GM19239 (cell line): ENCODE data around the gene NKAIN2.

Experiments
- DNase-seq: peaks from one replicate; pipeline ENCODE4 v3.0.0; 2011; ENCODE audit warnings: low spot score; ENCODE audit not compliant: insufficient read length
- FAIRE-seq: peaks from 2 replicates; lab custom pipeline; 2011; peaks lifted over from hg19 to GRCh38; lab: Jason Lieb, UNC

Gene NKAIN2

DNA sequence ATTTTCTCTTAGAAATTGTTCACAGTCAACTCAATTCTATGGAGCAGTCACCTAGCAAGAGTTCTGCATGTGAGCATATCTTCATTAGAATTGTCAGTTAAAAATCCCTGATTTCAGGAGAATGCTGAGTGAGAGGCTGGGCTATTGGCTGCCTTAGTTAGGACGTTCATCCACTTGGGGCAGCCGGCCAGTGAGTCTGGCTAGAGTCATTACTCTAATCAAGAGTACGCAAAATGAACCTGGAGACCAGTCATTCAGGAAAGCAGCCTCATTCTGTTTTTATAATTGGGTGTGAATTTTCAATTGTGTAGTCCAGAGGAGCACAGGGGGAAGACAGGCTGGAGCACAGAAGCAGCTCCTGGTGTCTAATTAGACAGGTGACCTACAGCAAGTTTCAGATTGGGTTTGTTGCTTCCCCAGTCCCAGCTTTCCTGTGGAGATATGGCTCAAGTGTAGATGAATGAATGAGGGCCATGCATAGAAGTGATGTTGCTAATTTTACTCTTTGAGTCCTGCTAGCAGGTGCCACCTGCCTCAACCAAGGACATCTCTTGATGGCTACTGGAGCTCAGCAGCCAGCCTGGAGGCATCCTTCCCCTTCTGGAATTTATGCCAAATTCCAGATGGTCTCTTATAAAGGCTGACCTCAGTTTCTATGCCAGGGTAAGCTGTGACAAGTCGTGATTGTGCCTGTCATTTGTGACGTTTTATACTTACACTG is 265.7 kb downstream of the NKAIN2 start:
- DNase-seq: no peak

DNA sequence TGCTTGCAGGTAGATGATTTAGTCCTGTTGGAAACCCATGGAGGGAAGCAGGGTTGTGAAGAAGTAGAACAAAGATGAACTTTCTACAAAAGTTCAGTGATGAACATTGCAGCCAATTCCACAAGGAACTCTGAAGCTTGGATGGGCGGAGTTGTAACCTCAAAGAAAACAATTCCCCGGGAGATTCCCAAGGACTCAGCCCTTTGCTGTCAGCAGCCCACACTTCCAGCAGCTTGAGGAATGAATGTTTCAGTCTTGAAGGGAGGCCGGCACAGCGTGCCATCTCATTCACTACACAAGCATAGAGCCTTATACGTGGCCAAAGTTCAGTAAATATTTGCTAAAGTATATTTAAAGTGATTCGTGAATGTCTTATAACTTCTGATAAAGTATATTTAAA is 269.4 kb downstream of the NKAIN2 start:
- no peak for FAIRE-seq
- no peak for DNase-seq

More for the DNA sequence above, 265.7 kb downstream of the NKAIN2 start:
- FAIRE-seq: no peak

- DNase-seq (no peak), FAIRE-seq (no peak)
Measured at GRCh38 chr6:124073820-124074587, 270.3 kb downstream of the NKAIN2 start.

DNA sequence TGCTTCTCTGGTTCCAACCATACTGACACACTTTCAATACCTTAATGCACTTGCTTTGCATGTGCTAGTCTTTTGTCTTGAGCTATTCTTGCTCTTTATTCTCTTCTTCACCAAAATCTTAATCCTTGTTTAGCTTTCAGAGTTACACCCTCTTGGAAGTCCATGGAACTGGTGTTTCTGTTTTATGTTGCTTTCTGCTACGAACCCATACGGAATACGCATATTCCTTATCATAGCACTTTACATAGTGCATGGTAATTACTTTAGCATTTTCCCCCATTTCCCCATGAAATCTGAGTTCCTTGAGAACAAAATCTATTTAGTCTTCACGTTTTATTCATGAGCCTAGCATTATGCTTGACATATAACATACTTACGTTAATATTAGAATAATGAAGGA is 270.9 kb downstream of the NKAIN2 start:
- DNase-seq (no peak), FAIRE-seq (no peak)

DNA sequence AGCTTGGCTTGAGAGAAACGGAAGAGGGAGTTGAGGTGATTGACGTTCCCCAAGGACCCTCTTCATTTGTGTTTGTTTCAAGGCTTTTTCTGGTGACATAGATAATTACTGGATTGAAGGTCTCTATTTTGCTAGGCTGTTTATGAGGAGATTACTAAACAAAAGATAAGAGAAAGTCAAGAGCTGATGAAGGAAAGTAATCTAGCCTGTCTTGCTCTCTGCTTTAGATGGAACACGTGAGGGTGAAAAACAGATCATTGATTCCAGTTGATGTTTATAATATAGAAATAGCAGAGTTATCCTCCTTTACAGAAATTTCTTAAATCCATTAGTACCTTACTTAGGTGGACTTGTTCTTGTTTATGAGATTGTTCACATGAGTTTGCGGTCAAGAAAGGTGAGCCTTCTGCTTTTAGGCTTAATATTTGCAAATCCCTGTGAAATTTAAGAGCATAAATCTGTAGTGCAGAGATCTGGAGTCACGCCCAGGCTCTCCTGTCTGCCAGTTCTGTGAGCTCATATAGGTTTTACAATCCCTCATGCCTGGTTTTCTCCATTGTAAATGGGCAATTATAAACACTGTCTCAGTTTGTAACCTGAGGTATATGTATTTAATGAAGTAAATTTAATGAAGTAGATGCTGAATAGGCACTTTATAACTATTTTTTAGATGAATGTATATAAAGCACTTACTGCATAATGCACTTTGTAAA is 272.8 kb downstream of the NKAIN2 start:
- FAIRE-seq: no peak

GRCh38 chr6:124078169-124078568 is 274.5 kb downstream of the NKAIN2 start:
- DNase-seq: no peak
- no peak for FAIRE-seq

More for the DNA sequence above, 272.8 kb downstream of the NKAIN2 start:
- DNase-seq: no peak

- FAIRE-seq: no peak
Measured at GRCh38 chr6:124080483-124080882, 276.8 kb downstream of the NKAIN2 start.

GRCh38 chr6:124090491-124090890 is 286.8 kb downstream of the NKAIN2 start:
- DNase-seq (no peak), FAIRE-seq (no peak)

More at GRCh38 chr6:124080483-124080882, 276.8 kb downstream of the NKAIN2 start:
- DNase-seq: no peak

- FAIRE-seq (no peak), DNase-seq (no peak)
Measured at GRCh38 chr6:124099520-124099919, 295.9 kb downstream of the NKAIN2 start.

- FAIRE-seq (no peak), DNase-seq (no peak)
Measured at GRCh38 chr6:124110514-124110913, 306.8 kb downstream of the NKAIN2 start.

DNA sequence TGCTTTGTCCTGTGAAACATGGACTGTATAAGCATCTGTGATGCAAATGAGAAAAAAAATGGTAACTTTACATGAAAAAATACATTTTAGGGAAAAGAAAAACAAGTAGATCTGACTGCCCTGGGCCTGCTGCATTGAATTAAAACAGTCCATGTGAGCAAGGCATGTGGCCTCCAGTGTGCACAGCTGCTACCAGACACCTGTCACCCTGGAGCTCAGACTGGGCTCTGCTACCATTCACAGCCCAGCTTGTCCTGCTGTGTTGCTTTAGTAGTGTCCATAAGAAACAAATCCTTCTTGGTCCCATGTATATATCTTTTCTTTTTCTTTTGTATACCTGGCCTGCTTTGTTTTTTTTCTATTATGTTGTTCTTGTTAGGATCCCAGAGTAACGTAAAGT is 315.9 kb downstream of the NKAIN2 start:
- no peak for DNase-seq
- FAIRE-seq: no peak

DNA sequence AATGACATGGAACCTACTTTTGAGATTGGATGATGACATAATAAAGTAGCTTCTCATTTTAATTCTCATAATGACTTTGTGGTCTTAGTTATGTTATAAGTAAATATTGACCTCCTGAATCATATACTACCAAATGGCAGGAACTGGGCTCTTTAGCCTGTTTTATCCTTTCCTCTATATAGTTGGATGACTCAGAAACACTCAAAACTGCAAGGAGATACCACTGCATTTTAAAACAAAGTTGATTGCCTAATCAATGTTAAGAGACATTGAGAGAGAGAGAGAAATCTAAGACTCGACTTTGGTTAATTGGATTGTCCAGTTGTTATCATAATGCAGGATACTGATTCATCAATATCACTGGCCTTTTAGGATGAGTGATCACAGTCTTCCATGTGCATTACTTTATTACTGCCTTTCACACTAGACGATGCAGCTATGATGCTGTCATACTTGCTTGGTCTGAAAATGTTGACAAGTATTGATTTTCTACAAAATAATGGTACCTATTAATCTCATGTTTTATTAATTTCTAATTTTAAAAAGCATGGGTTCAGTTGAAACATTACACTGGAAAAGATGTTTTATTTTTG is 320.0 kb downstream of the NKAIN2 start:
- no peak for FAIRE-seq
- DNase-seq: no peak

GRCh38 chr6:124131259-124131658 is 327.6 kb downstream of the NKAIN2 start:
- DNase-seq (no peak), FAIRE-seq (no peak)

GRCh38 chr6:124131779-124132178 is 328.1 kb downstream of the NKAIN2 start:
- DNase-seq: no peak
- FAIRE-seq: no peak

- FAIRE-seq (no peak), DNase-seq (no peak)
Measured at GRCh38 chr6:124132256-124132655, 328.6 kb downstream of the NKAIN2 start.

- FAIRE-seq: no peak
Measured at GRCh38 chr6:124142852-124143251, 339.2 kb downstream of the NKAIN2 start.

GRCh38 chr6:124143435-124143834 is 339.8 kb downstream of the NKAIN2 start:
- FAIRE-seq (no peak), DNase-seq (no peak)

More at GRCh38 chr6:124142852-124143251, 339.2 kb downstream of the NKAIN2 start:
- DNase-seq: no peak

- DNase-seq (no peak), FAIRE-seq (no peak)
Measured at GRCh38 chr6:124147621-124148020, 344.0 kb downstream of the NKAIN2 start.

DNA sequence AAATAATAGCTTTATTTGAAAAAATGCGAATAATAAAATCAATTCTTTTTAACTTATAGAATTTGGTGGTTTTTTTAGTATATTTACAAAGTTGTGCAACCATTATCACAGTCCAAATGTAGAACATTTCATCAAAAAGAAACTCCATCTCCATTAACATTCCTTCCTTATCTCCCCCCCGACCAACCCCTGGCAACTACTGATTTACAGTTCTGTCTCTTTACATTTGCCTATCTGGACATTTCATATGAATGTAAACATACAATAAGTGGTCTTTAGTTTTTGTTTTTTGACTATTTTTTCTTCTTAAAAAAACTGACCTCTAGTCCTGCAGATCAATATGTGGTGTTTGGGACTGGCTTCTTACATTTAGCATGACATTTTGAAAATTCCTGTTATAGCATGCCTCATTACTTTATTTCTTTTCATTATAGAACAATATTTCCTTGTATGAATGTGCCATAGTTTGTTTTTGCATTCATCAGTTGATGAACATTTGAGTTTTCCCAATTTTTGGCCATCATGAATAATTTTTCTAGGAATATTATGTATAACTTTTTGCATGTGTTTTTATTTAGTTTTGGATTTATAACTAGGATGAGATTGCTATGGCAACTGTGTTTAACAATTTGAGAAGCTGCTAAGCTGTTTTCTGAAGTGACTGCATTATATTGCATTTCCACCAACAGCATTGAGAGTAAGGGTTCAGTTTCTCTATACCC is 344.7 kb downstream of the NKAIN2 start:
- no peak for FAIRE-seq
- DNase-seq: no peak

DNA sequence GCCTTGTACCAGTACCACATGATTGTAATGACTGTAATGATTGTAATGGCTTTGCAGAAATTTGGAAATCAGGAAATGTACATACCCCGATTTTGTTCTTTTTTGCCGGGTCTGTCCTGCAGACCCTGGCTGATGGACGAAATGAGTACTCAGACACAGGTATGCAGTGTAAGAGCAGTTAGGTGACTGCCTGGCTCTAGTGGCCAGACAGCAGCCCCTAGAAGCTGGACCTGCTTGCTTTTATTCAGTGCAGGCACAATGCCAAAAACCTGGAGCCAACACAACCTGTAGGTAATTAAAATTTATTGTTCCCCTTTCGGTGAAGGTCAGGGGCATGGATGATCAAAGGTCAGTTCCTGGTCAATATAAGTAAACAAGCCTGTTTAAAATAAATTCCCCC is 346.0 kb downstream of the NKAIN2 start:
- no peak for FAIRE-seq
- DNase-seq: no peak
